Glomerular endothelial cell (primary cell): ENCODE results near the gene BSPRY. TPM values are rescaled to one million over a fixed set of nuclear protein-coding genes. Genes with fewer than 3 reads are reported as not detected.
"Not testable (repeated sequence)": the region's sequence is repeated elsewhere in the genome, so short reads cannot be mapped to it uniquely, and the experiment has no call there.

Experiments used
- DNase-seq: peaks from one replicate; pipeline ENCODE4 v3.0.0-alpha.2; 2011; ENCODE audit warnings: low read depth, low spot score; ENCODE audit errors: extremely low read depth
- total RNA-seq: library from RNA; depleted of rRNA; stranded (reverse); fragments of >200 nt; gene quantifications from 2 replicates; pipeline ENCODE4 v1.2.3, GENCODE V29; 2015

Gene BSPRY
- total RNA-seq, 1 donor from 2014 or later = not detected

- DNase-seq = no peak
These were observed 41.0 kb downstream of the BSPRY start for GRCh38 chr9:113390192-113390960.

GRCh38 chr9:113391917-113392316, 42.6 kb downstream of the BSPRY start:
- DNase-seq = no peak

GRCh38 chr9:113393281-113393680, 43.9 kb downstream of the BSPRY start:
- no peak for DNase-seq

- no peak for DNase-seq
These were observed 45.9 kb downstream of the BSPRY start for GRCh38 chr9:113395000-113395861.

DNA sequence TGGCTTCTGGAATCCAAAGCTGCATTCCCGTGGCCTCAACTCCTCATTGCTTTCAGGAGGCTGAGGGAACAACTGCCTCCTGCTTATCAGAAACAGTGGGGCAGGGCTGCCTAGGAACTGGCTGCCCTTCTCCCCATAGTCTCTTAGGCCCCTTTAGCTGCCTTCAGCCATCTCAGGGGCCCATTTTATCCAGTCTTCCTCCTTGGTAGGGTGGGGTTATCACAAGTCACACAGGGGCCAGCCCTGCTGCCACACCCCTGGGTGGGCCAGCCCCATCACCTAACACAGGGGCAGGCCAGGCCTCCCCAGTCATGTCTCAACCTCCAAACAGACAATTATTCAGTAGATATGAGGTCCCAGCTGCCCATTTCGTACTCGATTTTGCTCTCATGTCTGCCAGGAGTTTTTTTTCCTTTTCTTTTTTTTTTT, 47.9 kb downstream of the BSPRY start:
- no peak for DNase-seq

GRCh38 chr9:113398796-113399195, 49.5 kb downstream of the BSPRY start:
- no peak for DNase-seq

- DNase-seq = no peak
These were observed 50.4 kb downstream of the BSPRY start for GRCh38 chr9:113399646-113400200.

DNA sequence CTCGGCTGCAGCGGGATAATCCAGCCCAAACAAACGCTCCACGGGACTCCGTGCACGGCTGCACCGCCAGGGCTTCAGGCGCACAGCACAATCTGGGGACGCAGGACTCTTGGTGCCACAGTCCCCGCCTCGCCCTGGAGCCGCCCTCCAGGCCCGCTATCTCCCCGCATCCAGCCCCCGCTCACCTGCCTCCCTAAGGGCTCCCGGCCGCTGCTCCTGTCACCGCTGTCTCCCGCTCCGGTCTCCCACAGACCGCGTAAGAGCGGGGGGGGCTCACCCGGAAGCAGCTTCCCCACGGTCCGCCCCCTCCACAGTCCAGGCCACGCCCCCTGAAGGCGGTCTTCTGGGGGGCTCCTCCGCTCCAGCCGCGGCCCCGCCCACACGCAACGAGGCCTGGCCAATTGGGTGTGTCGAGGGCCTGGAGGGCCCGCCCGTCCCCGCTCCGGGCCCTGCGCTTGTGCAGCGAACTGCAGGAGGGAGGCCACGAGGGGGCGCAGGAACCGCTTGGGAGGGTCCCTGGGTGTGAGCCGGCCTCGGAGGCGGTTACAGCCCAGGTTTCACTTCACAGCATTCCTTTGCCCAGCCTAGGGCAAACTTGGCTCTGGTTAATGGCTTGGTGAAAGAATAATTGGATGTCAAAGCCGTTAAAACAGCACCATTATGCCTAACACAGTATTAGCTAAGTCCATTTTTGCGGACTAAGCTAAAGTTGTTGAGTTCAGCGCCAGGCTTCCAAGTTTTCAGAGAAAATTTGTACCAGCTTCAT, 51.9 kb downstream of the BSPRY start, which contains the start of gene ALAD:
Gene ALAD, minus strand, starts transcription at position 258 of the 766 bp plus-strand sequence. CDS start 7,725 bp downstream, outside the sequence.
- peak; percentile 61 for DNase-seq

DNA sequence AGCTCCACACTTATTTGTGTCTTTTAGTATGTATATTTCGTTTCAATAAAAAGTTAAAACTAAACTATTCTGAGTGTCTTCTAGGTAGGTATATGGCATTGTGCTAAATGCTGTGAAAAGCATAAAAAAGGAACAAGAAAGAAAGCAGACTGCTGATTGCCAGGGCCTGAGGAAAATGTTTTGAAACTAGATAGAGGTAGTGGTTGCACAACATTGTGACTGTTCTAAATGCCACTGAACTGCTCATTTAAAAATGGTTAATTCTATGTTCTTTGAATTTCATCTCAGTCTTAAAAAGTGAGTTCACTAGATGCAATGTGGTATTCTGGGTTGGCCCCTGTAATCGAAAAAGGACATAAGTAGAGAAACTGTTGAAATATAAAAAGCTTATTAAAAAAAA, 54.3 kb downstream of the BSPRY start:
- no peak for DNase-seq

DNA sequence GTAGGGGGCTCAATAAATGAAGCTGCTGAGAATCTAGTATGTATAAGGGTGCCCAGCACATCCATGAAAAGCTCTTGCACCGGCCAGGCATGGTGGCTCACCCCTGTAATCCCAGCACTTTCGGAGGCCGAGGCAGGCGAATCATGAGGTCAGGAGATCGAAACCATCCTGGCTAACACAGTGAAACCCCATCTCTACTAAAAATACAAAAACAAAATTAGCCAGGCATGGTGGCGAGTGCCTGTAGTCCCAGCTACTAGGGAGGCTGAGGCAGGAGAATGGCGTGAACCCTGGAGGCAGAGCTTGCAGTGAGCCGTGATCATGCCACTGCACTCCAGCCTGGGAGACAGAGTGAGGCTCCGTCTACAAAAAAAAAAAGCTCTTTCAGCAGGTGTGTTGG, 57.0 kb downstream of the BSPRY start:
- not testable (repeated sequence) for DNase-seq

DNA sequence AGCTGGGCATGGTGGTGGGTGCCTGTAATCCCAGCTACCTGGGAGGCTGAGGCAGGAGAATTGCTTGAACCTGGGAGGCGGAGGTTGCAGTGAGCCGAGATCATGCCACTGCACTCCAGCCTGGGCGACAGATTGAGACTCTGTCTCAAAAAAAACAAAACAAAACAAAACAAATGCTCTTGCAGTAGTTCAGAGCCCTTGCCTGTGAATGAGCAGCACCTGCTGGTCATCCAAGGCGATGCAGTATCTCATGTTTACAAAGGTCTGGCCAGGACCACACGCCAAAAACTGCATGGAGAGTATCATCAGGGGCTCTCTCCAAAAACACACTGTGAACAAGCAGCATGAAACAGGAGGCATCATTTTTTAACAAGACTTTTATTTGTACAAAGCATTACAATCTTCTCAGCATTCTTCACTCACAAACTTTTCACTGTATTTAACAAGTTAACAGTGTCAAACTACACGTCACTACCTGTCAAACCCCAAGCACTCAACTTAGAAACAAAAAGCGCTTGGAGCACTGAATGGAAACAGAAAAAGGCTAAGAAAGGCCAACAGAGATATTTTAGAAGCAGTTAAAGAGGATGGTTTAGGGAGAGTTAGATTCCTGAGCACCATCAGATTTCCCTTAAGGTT, 57.7 kb downstream of the BSPRY start:
- DNase-seq = not testable (repeated sequence)

DNA sequence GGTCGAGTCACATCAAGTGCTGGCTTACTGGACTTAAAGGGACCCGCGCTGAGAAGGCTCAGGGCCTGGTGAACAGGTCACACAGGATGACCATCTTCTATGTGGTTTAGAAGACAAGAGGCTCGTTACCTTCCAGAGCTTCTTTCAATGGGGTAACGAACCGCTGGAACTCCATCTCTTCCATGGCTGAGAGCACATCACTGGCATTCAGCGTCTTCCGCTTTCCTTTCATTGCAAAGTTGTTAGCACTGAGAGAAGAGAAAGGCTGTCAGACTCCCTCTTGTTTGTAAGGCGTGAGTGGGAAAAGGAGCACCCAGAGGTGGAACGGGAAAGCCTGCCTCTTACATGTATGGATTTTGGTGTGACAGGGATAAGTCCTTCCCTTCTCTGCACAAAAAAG, 60.1 kb downstream of the BSPRY start:
- DNase-seq = no peak

DNA sequence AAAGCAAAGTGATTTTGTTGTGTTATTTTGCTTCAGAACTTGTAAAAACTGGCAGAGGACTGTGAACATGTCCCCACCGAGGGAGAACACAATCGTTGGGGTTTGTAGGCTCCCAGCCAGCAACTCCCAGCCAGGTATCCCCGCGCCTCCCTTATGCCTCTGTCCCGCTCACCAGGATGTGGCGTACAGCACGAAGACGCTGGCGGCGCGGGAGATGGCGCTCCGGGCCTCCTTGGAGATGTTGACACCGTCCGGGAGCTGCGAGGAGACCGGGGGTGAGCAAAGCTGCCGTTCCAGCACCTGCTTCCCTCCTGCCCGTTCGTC, 60.5 kb downstream of the BSPRY start:
- DNase-seq = no peak

GRCh38 chr9:113410207-113410864, 61.0 kb downstream of the BSPRY start, which contains the start of the genes C9orf43 and POLE3:
Gene C9orf43, plus strand, starts transcription at chr9:113410747. Its CDS starts 2,747 bp downstream, at chr9:113413494.
Gene POLE3, minus strand, starts transcription at chr9:113410675. Its CDS starts 382 bp downstream, at chr9:113410293.
- peak; percentile 60 for DNase-seq

GRCh38 chr9:113416149-113416721, 66.9 kb downstream of the BSPRY start:
- DNase-seq = no peak

DNA sequence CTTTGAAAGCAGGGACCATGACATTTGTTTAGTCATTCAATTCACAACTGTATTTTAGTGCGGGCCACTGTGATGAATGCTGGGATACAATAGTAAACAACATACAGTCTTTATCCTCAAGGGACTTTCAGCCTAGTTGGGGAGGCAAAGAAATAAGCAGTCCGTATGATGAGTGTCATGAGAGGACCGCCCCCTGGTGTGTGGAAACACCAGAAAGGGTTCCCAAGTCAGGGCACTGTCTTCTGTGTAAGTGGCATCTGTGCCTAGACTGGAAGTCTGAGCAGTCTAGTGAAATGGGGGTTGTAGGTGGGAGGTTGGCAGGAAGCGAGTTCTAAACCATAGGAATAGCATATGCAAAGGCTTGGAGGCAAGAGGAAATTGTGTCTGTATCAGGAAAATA, 68.0 kb downstream of the BSPRY start:
- DNase-seq = no peak
